Stomach (tissue), 9 donors: ENCODE measurements around the gene SLC7A14. TPM values are rescaled to one million over a fixed set of nuclear protein-coding genes. Genes with fewer than 3 reads are reported as not detected.

ENCODE experiments used
- DNase-seq, 2 donors: peaks; one replicate each; pipeline versions ENCODE4 v3.0.0 to v3.0.0-alpha.2; 2013 to 2019
- H3K27ac ChIP-seq, 5 donors: fragments of 200-600 bp in 4 of 5; sonication (generic) in 4 of 5; one replicate each; pipeline ENCODE4 v1.5.1; 2013 to 2019; ENCODE audit warnings: mild to moderate bottlenecking in 1 of 5, moderate library complexity in 1 of 5
- H3K27me3 ChIP-seq, 3 donors: fragments of 200-600 bp; sonication (generic); one replicate each; pipeline ENCODE4 v1.5.1; 2017 to 2019; ENCODE audit warnings: mixed run types in 1 of 3
- H3K36me3 ChIP-seq, 4 donors: fragments of 200-600 bp; sonication (generic); 1 replicate in 3 of 4; 2 replicates in 1 of 4; pipeline ENCODE4 v1.5.1; 2016 to 2019
- H3K4me1 ChIP-seq, 4 donors: fragments of 200-600 bp; sonication (generic); one replicate each; pipeline ENCODE4 v1.5.1; 2016 to 2019
- H3K4me3 ChIP-seq, 4 donors: fragments of 200-600 bp; sonication (generic) in 3 of 4; one replicate each; pipeline ENCODE4 v1.5.1; 2016 to 2019; ENCODE audit warnings: mild to moderate bottlenecking in 1 of 4
- H3K9me3 ChIP-seq, 4 donors: fragments of 200-600 bp; sonication (generic); one replicate each; pipeline ENCODE4 v1.5.1; 2016 to 2019
- CTCF ChIP-seq, 7 experiments: fragments of 450-650 bp in 4 of 7; fragments of 200-600 bp in 3 of 7; sonication (generic) in 3 of 7; IDR thresholded peaks; one replicate each; pipeline ENCODE4 v1.5.1; 2016 to 2019; ENCODE audit warnings: antibody characterized with exemption in 7 of 7, control low read depth in 2 of 7, mild to moderate bottlenecking in 1 of 7
- EP300 ChIP-seq: sonication (generic); formaldehyde crosslinking; IDR thresholded peaks from one replicate; pipeline ENCODE4 v1.6.1; 2017; ENCODE audit warnings: antibody characterized with exemption
- POLR2A ChIP-seq, 4 donors: fragments of 450-650 bp; IDR thresholded peaks; one replicate each; pipeline ENCODE4 v1.6.1; 2016; ENCODE audit warnings: antibody characterized with exemption in 4 of 4, control low read depth in 2 of 4, mild to moderate bottlenecking in 1 of 4, moderate library complexity in 1 of 4
- POLR2AphosphoS5 ChIP-seq, 3 donors: sonication (generic); formaldehyde crosslinking; IDR thresholded peaks; one replicate each; pipeline ENCODE4 v1.6.1; 2016; ENCODE audit warnings: antibody characterized with exemption in 3 of 3
- WGBS, 5 donors: extraction: QIAGEN DNeasy Blood & Tissue Kit in 3 of 5; methylation state at CpG; one replicate each; pipeline versions ENCODE4 v1.1.5 to v1.1.7; 2013 to 2018; 5-methylcytosine and 5-hydroxymethylcytosine counted together
- intact Hi-C: fragments of 100-400 bp; cut with DNase I; formaldehyde crosslinking; loops from one replicate; pipeline ENCODE4 v1.15.1; 2023; ENCODE audit warnings: low total_unique reads
- polyA plus RNA-seq, 3 donors: library from polyadenylated mRNA; stranded (reverse); fragments of 200-250 nt; gene quantifications; one replicate each; pipeline ENCODE4 v1.2.3, GENCODE V29; 2013
- total RNA-seq, 5 donors: library from RNA; depleted of rRNA; stranded (reverse); fragments of >200 nt; gene quantifications; one replicate each; pipeline versions ENCODE4 v1.1.0 to v1.2.3, GENCODE V29; 2014 to 2016
- donor health status: healthy with polysubstance abuse.
- donor health status: Bipolar disorder and iron deficiency.
- donor health status: healthy.

The SLC7A14 gene
- total and polyA plus RNA-seq, 8 donors: 0.10 to 2.4 (median 0.43) TPM; not detected in 5

DNA sequence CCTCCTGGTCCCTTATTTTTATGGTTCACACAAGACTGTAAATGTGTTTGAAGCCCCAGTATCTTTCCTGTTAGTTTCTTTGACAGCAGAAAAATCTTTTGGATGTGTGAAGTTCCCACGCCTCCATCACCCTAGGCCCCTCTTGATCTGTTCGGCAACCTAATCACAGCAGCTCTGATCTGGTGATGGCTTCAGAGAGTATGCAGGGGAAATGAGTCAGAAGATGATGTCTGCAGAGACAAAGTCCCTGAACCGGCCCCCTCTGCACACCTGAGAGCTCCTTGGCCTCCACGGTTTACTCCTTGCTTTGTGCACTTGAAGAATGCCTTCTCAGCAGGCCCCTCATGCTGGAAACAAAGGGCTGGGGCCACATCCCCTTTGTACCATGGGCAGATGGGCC lies 103.7 kb downstream of the SLC7A14 start:
- Histone ChIP-seq H3K27me3 (no peaks in the 10 kb centered on the region), H3K36me3 (no peaks in the 10 kb centered on the region), H3K4me1 (no peaks in the 10 kb centered on the region), H3K27ac (no peak overlapping the region), H3K9me3 (no peaks in the 10 kb centered on the region), H3K4me3 (no peak overlapping the region)
- DNase-seq: no peak
- TF ChIP-seq CTCF (IDR thresholded peaks at IDR 0.05): no peak
- TF ChIP-seq EP300: no peak
- TF ChIP-seq POLR2A (IDR thresholded peaks at IDR 0.05): no peak
- no peak for TF ChIP-seq POLR2AphosphoS5 (IDR thresholded peaks at IDR 0.05)
- 79 to 90% (median 81%) methylated on average over 4 of the region's 4 CpGs for WGBS, 5 donors
- intact Hi-C loops: no loop called here

DNA sequence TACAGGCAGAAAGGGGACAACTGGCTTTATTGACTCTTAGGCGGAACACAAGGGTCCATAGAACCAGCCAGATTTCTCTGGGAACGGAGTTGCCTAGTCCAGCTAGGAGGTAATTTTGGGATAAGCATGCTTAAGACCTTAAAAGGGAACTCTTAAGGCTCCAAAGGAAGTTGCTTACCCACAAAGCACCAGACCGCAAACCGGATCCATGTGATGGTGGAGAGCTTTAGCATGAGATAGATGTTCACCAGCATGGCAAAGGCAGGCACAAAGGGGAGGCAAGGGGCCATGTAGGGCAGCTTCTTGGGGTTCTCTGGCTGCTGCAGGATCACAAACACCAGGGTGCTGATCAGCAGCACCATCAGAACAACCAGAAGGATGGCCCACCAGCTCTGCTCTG lies 105.8 kb downstream of the SLC7A14 start:
- Histone ChIP-seq H3K27me3 (no peaks in the 10 kb centered on the region), H3K9me3 (no peaks in the 10 kb centered on the region), H3K4me1 (peaks cover 0 to 18% (median 5%) of the 10 kb centered on the region in 4 donors), H3K27ac (no peak overlapping the region), H3K4me3 (no peak overlapping the region), H3K36me3 (no peaks in the 10 kb centered on the region)
- intact Hi-C loops: no loop called here
- 88 to 98% (median 89%) methylated on average over 4 of the region's 4 CpGs for WGBS, 5 donors
- TF ChIP-seq POLR2A (IDR thresholded peaks at IDR 0.05): no peak
- TF ChIP-seq EP300: no peak
- TF ChIP-seq CTCF (IDR thresholded peaks at IDR 0.05): no peak
- no peak for TF ChIP-seq POLR2AphosphoS5 (IDR thresholded peaks at IDR 0.05)
- no peak for DNase-seq

GRCh38 chr3:170477395-170477794 lies 108.5 kb downstream of the SLC7A14 start:
- intact Hi-C loops: no loop called here
- WGBS, 5 donors: 39 to 65% (median 54%) methylated on average over 2 of the region's 2 CpGs
- Histone ChIP-seq H3K4me3 (no peak overlapping the region), H3K27ac (no peak overlapping the region), H3K27me3 (peaks cover 0 to 4% (median 0%) of the 10 kb centered on the region in 3 donors), H3K36me3 (no peaks in the 10 kb centered on the region), H3K4me1 (peaks cover 0 to 30% (median 11%) of the 10 kb centered on the region in 4 donors), H3K9me3 (no peaks in the 10 kb centered on the region)
- no peak for DNase-seq
- TF ChIP-seq EP300: no peak
- TF ChIP-seq POLR2AphosphoS5 (IDR thresholded peaks at IDR 0.05): no peak
- no peak for TF ChIP-seq CTCF (IDR thresholded peaks at IDR 0.05)
- no peak for TF ChIP-seq POLR2A (IDR thresholded peaks at IDR 0.05)

- TF ChIP-seq EP300 (no peak), POLR2AphosphoS5 (IDR thresholded peaks at IDR 0.05) (no peak), POLR2A (IDR thresholded peaks at IDR 0.05) (no peak), CTCF (IDR thresholded peaks at IDR 0.05) (no peak)
- Histone ChIP-seq H3K4me1 (peaks cover 0 to 30% (median 11%) of the 10 kb centered on the region in 4 donors), H3K4me3 (no peak overlapping the region), H3K27me3 (peaks cover 0 to 9% (median 0%) of the 10 kb centered on the region in 3 donors), H3K9me3 (no peaks in the 10 kb centered on the region), H3K36me3 (no peaks in the 10 kb centered on the region), H3K27ac (no peak overlapping the region)
- DNase-seq: no peak
- intact Hi-C loops: no loop called here
- WGBS, 5 donors: 26 to 43% (median 42%) methylated on average over 6 of the region's 6 CpGs
These were observed 109.6 kb downstream of the SLC7A14 start for GRCh38 chr3:170476291-170476690.
